ENCODE measurements around the gene AMY2A.
"Not testable (repeated sequence)": the region's sequence is repeated elsewhere in the genome, so short reads cannot be mapped to it uniquely, and the experiment has no call there.

The AMY2A gene

GRCh38 chr1:103616994-103617477, at the start of gene AMY2A:
TSS of gene AMY2A (plus strand) at chr1:103617427. CDS start at chr1:103617441, 14 bp downstream.
- DNase-seq: not testable (repeated sequence)

GRCh38 chr1:103569493-103569892, 47.7 kb upstream of the AMY2A start:
- DNase-seq: no peak

GRCh38 chr1:103571289-103571688, 45.9 kb upstream of the AMY2A start, which contains the start of gene AMY2B:
TSS of gene AMY2B (plus strand) at chr1:103571589. CDS start at chr1:103571603, 14 bp downstream.
- DNase-seq: not testable (repeated sequence)

DNA sequence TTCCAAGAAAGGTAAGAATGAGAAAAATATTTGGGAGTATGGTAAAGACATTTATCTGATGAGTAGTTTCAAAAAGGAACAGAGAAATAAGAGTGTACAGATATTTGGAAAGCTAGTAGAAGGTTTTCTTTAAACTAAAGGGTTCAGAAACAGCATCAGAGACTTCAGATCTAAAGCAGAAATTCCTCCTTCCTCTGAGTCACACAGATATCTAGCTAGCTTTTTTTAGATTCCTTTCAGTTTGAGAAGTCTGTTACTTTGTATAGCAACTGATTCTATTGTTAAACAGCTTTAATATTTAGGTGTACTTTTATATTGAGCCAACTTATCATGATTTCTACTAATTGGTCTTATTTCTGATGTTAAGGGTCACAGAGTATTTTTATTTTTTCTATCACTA, 41.2 kb upstream of the AMY2A start:
- DNase-seq: no peak

GRCh38 chr1:103576784-103577183, 40.4 kb upstream of the AMY2A start:
- not testable (repeated sequence) for DNase-seq

- no peak for DNase-seq
These were observed 34.8 kb upstream of the AMY2A start for GRCh38 chr1:103582464-103582863.

- DNase-seq: no peak
These were observed 33.3 kb upstream of the AMY2A start for GRCh38 chr1:103583887-103584286.

DNA sequence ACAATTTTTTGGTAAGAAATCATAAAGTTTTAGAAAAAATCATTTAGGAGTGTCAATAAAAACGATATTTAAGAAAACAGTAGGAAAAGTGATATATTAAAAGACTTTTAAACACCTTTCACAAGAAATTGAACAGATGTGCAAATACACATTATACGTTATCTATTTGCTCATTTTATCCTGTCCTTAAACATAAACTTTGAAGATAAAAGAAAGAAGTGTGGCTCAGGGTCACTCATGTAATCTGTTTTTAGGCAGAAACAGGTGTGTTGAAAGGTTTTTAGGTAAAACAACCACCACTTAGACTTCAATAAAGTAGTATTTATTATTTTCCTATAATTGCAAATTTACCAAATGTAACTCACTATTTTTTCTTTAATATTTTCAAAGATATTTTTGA, 32.7 kb upstream of the AMY2A start:
- DNase-seq: no peak

GRCh38 chr1:103602740-103603139, 14.5 kb upstream of the AMY2A start:
- DNase-seq: not testable (repeated sequence)

DNA sequence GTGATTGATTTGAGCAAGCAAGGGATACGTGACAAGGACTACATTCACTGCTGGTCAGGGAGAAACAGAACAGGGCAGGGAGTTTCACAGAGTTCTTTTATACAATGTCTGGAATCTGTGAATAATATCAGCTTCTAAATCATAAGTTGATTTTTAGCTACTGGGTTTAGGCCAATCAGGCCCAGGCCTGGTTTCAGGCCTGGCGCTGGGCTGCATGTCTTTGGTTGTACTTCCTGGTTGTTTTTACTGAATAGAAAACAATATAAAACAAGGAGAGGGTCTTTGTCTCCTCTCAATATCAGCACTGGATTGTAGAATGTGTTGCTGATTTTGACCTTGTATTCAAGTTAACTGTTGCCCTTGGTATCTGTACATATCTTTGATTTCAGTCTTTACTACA, 865 bp upstream of the AMY2A start:
- DNase-seq: no peak

DNA sequence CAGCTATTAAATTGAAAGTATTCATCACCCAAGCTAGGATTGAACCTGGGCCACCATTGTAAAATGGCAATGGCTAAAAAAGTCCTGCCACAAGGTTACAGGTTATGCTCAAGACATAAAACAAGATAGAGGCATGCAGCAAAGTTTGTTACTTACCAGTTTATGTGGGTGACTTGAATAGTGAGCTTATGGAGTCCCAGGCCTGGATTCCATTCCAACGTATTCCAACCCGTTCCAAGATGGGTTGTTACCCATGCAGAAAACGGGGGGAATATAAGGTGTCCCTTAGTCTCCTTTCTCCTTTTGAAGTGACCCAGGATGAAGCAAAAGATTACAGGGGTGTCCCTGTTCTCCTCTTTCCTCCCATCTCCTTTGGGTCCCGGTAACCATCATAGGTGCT, 10.2 kb downstream of the AMY2A start:
- DNase-seq: not testable (repeated sequence)

DNA sequence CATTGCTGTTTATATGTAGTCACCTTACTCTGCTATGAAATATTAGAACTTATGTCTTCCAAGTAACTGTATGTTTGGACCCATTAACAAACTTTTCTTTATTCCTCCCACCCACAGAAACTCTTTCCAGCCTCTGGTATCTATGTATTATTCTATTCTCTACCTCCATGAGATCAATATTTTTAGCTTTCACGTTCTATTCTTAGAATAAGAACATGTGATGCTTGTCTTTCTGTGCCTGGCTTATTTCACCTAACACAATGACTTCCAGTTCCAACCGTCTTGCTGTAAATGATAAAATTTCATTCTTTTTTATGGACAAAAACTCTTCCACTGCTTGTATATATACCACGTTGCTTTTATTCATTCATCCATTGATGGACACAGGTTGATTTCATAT, 24.0 kb downstream of the AMY2A start:
- DNase-seq: not testable (repeated sequence)

GRCh38 chr1:103643908-103644307, 26.7 kb downstream of the AMY2A start:
- not testable (repeated sequence) for DNase-seq

DNA sequence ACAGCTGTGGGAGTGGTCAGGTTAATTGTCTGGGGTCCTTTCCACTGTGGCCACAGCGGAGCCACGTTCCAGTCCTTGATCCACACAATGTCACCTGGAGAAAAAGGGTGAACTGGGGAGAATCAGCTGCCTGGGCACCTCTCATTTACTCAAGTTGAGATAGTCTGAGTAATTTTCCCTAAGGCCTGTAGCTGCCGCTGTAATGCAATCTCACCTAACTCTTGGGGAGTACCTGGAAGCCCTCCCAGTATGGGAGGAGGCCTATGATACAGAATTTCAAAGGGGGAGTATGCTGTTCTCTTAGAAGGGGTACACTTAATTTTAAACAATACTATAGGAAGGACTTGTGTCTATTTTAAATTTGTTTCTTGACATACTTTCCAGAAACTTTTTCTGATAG, 33.1 kb downstream of the AMY2A start:
- DNase-seq: not testable (repeated sequence)

- DNase-seq: not testable (repeated sequence)
These were observed 33.7 kb downstream of the AMY2A start for GRCh38 chr1:103650889-103651288.

DNA sequence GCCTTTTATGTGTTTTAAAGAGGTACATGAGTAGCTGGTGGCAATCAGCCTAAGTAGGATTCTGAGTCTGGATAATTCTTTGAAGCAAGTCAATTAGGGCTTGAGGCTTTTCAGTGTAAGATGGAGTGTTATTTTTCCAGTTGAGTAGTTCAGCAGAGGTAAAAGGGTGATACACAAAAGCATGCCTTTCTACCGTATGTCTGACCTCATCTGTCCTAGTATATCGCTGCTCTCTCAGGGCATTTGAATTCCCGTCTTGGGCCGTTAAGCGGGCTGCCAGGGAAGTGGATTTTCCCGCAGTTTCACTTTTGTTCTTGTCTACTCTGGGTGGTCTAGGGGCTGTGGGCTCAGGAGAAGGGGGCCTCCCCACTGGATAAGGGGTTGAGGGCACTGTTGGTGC, 36.9 kb downstream of the AMY2A start:
- DNase-seq: not testable (repeated sequence)

DNA sequence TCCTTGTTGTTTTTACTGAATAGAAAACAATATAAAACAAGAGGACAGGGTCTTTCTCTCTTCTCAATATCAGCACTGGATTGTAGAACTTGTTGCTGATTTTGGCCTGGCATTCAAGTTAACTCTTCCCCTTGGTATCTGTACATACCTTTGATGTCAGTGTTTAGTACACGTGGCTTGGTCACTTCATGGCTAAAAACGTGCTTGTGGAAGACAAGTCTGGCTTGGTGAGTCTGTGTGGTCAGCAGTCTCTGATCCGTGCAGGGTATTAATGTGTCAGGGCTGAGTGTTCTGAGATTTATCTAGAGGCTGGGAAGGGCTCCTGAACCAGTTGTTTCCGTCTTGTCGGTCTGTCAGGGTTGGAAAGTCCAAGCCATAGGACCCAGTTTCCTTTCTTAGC, 38.2 kb downstream of the AMY2A start, which contains the start of gene AMY1A:
Gene AMY1A (plus strand): TSS at position 301 of the 400 bp plus-strand sequence. CDS start 571 bp downstream, outside the sequence.
- DNase-seq: not testable (repeated sequence)

All from CD4-positive, alpha-beta T cell treated with Interleukin-12 subunit alpha and Interleukin-12 subunit beta, for 1 hour (primary cell).